Endothelial cell (in vitro differentiated cells): ENCODE measurements around the gene DDX50. TPM values are rescaled to one million over a fixed set of nuclear protein-coding genes. Genes with fewer than 3 reads are reported as not detected.
"Not testable (repeated sequence)": the region's sequence is repeated elsewhere in the genome, so short reads cannot be mapped to it uniquely, and the experiment has no call there.

Source experiments
- DNase-seq: peaks from one replicate; pipeline ENCODE4 v3.0.0; 2021; ENCODE audit warnings: low spot score
- H3K27ac Mint-ChIP-seq: one replicate; pipeline ENCODE4 v1.8.0; 2021; ENCODE audit warnings: mixed read lengths, inconsistent platforms; ENCODE audit not compliant: unreplicated experiment
- H3K27me3 Mint-ChIP-seq: one replicate; pipeline ENCODE4 v1.8.0; 2021; ENCODE audit warnings: mild to moderate bottlenecking, moderate library complexity, mixed read lengths, inconsistent platforms; ENCODE audit not compliant: unreplicated experiment
- H3K36me3 Mint-ChIP-seq: one replicate; pipeline ENCODE4 v1.8.0; 2021; ENCODE audit warnings: mild to moderate bottlenecking, low read depth, mixed read lengths, inconsistent platforms; ENCODE audit not compliant: unreplicated experiment
- H3K4me1 Mint-ChIP-seq: one replicate; pipeline ENCODE4 v1.8.0; 2021; ENCODE audit warnings: mild to moderate bottlenecking, mixed read lengths, inconsistent platforms; ENCODE audit not compliant: unreplicated experiment
- H3K4me3 Mint-ChIP-seq: one replicate; pipeline ENCODE4 v1.8.0; 2021; ENCODE audit warnings: mild to moderate bottlenecking, mixed read lengths, inconsistent platforms; ENCODE audit not compliant: unreplicated experiment
- H3K9me3 Mint-ChIP-seq: one replicate; pipeline ENCODE4 v1.8.0; 2021; ENCODE audit warnings: mixed read lengths, inconsistent platforms; ENCODE audit not compliant: unreplicated experiment
- total RNA-seq: library from RNA; stranded (reverse); fragmentation: NEBNext Ultra II Directional; extraction: Animal tissue kit (Norgen Biotek cat#: 25700); gene quantifications from one replicate; pipeline ENCODE4 v1.2.1, GENCODE V29; 2021; ENCODE audit not compliant: unreplicated experiment
- TF ChIP-seq, protein P1 (sequence below): fragments of 200-600 bp; sonication (generic); IDR thresholded peaks from one replicate; pipeline ENCODE4 v1.5.0; 2021; ENCODE audit warnings: antibody characterized with exemption; ENCODE audit not compliant: unreplicated experiment

The DDX50 gene
- total RNA-seq, 1 donor from 2014 or later, result 35.2 TPM

DNA sequence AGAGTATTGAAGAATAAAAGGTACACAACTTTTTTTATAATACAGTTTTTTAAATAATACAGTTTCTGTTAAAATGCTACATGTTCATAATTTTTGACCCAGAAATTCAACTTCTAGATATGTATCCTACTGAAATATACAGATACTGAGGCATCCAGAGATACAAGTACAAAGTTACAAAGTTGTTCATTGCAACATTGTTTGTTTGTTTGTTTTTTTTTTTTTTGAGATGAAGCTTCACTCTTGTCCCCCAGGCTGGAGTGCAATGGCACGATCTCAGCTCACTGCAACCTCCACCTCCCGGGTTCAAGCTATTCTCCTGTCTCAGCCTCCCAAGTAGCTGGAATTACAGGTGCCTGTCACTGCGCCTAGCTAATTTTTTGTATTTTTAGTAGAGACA, 31.7 kb downstream of the DDX50 start:
- DNase-seq, result not testable (repeated sequence)

DNA sequence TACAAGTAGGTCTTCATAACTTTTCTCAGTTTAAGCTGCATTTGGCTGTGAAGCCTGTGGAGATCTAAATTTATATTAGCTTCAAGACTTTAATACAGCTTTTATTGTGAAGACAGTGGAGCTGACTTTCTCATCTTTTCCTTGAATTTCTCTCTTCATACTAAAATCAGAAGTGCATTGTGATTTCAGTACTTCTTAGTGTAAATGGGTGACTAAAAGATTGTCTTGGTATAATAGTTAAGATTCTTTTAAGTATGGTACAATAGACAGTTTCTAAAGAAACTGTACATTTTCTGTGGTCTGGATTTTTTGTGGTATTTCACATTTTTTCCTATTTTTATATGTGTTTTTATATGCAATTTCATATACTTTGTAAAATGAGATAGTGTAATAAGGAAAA, 33.9 kb downstream of the DDX50 start:
- H3K9me3 Mint-ChIP-seq, result no peaks in the 10 kb centered on the region
- no peak overlapping the region for H3K4me3 Mint-ChIP-seq
- TF ChIP-seq, protein P1, sequence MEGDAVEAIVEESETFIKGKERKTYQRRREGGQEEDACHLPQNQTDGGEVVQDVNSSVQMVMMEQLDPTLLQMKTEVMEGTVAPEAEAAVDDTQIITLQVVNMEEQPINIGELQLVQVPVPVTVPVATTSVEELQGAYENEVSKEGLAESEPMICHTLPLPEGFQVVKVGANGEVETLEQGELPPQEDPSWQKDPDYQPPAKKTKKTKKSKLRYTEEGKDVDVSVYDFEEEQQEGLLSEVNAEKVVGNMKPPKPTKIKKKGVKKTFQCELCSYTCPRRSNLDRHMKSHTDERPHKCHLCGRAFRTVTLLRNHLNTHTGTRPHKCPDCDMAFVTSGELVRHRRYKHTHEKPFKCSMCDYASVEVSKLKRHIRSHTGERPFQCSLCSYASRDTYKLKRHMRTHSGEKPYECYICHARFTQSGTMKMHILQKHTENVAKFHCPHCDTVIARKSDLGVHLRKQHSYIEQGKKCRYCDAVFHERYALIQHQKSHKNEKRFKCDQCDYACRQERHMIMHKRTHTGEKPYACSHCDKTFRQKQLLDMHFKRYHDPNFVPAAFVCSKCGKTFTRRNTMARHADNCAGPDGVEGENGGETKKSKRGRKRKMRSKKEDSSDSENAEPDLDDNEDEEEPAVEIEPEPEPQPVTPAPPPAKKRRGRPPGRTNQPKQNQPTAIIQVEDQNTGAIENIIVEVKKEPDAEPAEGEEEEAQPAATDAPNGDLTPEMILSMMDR, result no peak
- H3K36me3 Mint-ChIP-seq, result peaks cover 33% of the 10 kb centered on the region
- no peak for DNase-seq
- peaks cover under 1% of the 10 kb centered on the region for H3K27me3 Mint-ChIP-seq
- no peak overlapping the region for H3K27ac Mint-ChIP-seq
- H3K4me1 Mint-ChIP-seq, result no peaks in the 10 kb centered on the region

More for the DNA sequence above, 31.7 kb downstream of the DDX50 start:
- H3K4me3 Mint-ChIP-seq, H3K27me3 Mint-ChIP-seq, H3K4me1 Mint-ChIP-seq, H3K27ac Mint-ChIP-seq, H3K9me3 Mint-ChIP-seq: not testable (repeated sequence)
- H3K36me3 Mint-ChIP-seq, result peaks cover 26% of the 10 kb centered on the region

DNA sequence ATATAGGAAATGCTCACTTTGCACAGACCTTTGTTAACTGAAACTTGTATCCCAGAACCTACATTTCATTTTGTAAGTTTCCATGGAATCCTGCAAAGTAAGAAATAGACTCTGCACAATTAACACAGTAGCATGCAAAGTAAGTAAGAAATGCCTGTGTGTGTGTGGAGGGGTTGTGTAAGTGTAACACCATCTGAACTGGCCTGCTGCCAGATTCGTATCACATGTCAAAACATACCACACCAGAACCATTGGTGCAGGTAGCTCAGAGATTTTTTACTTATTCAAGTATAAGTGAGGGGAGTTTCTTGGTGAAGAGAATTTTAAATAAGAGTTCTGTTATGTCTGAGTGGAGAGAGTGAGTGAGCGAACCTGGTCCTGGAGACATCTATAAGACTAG, 37.0 kb downstream of the DDX50 start:
- Mint-ChIP-seq H3K4me1 (no peaks in the 10 kb centered on the region), H3K36me3 (peaks cover 19% of the 10 kb centered on the region), H3K27ac (no peak overlapping the region), H3K9me3 (no peaks in the 10 kb centered on the region), H3K27me3 (no peaks in the 10 kb centered on the region), H3K4me3 (no peak overlapping the region)
- TF ChIP-seq, protein P1, result no peak
- no peak for DNase-seq

DNA sequence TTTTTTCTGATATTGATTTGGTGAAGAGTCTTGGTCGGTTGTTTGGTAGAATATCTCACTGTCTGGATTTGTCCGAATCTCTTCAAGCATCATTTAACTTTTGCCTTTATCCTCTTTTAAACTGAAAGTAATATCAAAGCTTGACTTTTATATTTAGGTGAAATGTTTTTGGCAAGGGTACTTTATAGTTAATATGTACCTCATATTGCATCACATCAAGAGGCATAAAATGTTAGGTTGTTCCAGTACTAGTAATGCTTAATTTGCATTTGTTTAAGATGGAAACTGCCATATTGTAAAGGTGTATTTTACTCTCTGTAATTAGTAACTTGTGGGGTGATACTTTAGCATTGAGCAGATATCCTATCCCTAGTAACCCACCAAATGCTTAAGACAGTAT, 37.8 kb downstream of the DDX50 start:
- Mint-ChIP-seq H3K27me3 (no peaks in the 10 kb centered on the region), H3K4me3 (no peak overlapping the region), H3K9me3 (no peaks in the 10 kb centered on the region), H3K36me3 (peaks cover 19% of the 10 kb centered on the region), H3K27ac (no peak overlapping the region), H3K4me1 (no peaks in the 10 kb centered on the region)
- TF ChIP-seq, protein P1, result no peak
- no peak for DNase-seq

DNA sequence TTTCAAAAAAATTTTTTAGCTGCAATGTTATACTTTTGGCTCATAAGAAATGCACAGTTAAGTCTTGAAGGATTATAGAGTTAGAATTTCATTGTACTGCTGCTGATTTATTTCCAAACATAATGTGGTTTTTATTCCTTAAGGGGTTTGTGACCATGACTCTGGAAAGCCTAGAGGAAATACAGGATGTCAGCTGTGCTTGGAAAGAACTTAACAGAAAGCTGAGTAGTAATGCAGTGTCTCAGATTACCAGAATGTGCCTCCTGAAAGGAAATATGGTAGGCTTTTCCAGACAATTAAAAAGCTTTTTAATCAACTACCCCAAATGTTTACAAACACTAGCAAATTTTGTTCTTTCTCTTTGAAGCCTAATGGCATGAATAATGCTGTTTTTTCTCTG, 39.8 kb downstream of the DDX50 start:
- DNase-seq, H3K9me3 Mint-ChIP-seq, H3K27ac Mint-ChIP-seq, H3K27me3 Mint-ChIP-seq, H3K4me1 Mint-ChIP-seq, H3K4me3 Mint-ChIP-seq: not testable (repeated sequence)
- H3K36me3 Mint-ChIP-seq, result peaks cover 25% of the 10 kb centered on the region

DNA sequence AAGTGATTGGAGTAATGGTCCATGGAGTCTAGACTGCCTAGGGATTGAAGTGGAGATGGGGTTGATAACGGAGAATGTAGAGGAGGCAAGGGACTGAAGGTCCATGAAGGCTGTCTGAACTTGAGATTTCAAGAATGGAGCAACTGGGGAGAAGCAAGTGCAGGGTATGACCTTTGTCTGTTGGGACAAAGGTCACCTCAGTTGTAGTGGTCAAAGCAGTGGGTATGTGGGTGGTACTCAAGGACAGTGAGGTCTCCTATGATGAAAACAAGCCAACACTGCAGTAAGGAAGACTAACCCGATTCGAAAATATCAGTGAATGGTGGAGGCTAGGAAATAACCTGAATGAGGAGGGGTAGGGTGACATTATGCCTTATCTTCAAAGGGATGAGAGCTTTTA, 49.5 kb downstream of the DDX50 start:
- no peaks in the 10 kb centered on the region for H3K4me1 Mint-ChIP-seq
- no peak overlapping the region for H3K4me3 Mint-ChIP-seq
- TF ChIP-seq, protein P1, result no peak
- H3K27me3 Mint-ChIP-seq, result no peaks in the 10 kb centered on the region
- no peak overlapping the region for H3K27ac Mint-ChIP-seq
- DNase-seq, result no peak
- H3K9me3 Mint-ChIP-seq, result no peaks in the 10 kb centered on the region
- peaks cover 12% of the 10 kb centered on the region for H3K36me3 Mint-ChIP-seq
